SK-N-SH (cell line): ENCODE data around the gene LRMDA.

Experiments used
- CTCF ChIP-seq: fragments of 200-600 bp; sonication (generic); IDR thresholded peaks from 2 replicates; pipeline ENCODE4 v1.6.1; 2017; ENCODE audit warnings: antibody characterized with exemption, mild to moderate bottlenecking, moderate library complexity
- GABPA ChIP-seq: IDR thresholded peaks from 2 replicates; pipeline ENCODE4 v1.4.0; 2012; ENCODE audit warnings: low read depth, mild to moderate bottlenecking
- POLR2AphosphoS5 ChIP-seq: IDR thresholded peaks from 2 replicates; pipeline ENCODE4 v1.6.1; 2012; ENCODE audit warnings: low read depth, low read length
- RAD21 ChIP-seq: IDR thresholded peaks from 2 replicates; pipeline ENCODE4 v1.6.1; 2012; ENCODE audit warnings: mild to moderate bottlenecking, low read length
- RCOR1 ChIP-seq: fragments of 150-350 bp; IDR thresholded peaks from 2 replicates; pipeline ENCODE4 v1.6.1; 2017; ENCODE audit warnings: antibody characterized with exemption, low read length
- RXRA ChIP-seq: IDR thresholded peaks from 2 replicates; pipeline ENCODE4 v1.4.0; 2012; ENCODE audit warnings: low read depth, mild to moderate bottlenecking, borderline replicate concordance
- TEAD4 ChIP-seq: IDR thresholded peaks from 2 replicates; pipeline ENCODE4 v1.4.0; 2012; ENCODE audit warnings: mild to moderate bottlenecking, borderline replicate concordance; ENCODE audit not compliant: insufficient read depth
- TF ChIP-seq, protein P1 (sequence below): IDR thresholded peaks from 2 replicates; pipeline ENCODE4 v1.4.0; 2012; ENCODE audit warnings: low read depth

GRCh38 chr10:76560338-76560737 is 1128.9 kb downstream of the LRMDA start:
- TF ChIP-seq CTCF: no peak
- TF ChIP-seq RXRA: no peak
- no peak for TF ChIP-seq RAD21
- no peak for TF ChIP-seq TEAD4
- TF ChIP-seq, protein P1, sequence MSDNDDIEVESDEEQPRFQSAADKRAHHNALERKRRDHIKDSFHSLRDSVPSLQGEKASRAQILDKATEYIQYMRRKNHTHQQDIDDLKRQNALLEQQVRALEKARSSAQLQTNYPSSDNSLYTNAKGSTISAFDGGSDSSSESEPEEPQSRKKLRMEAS: no peak
- TF ChIP-seq RCOR1: no peak
- no peak for TF ChIP-seq GABPA
- no peak for TF ChIP-seq POLR2AphosphoS5
